ENCODE results near the gene WDR86. TPM values are rescaled to one million over a fixed set of nuclear protein-coding genes. Genes with fewer than 3 reads are reported as not detected.

WDR86 gene
- total and polyA plus RNA-seq, 2 of the 8 experiments (the other 6 are each of a cell fraction or from before 2014, with no cell fraction given) = 12.7 to 15.8 TPM

DNA sequence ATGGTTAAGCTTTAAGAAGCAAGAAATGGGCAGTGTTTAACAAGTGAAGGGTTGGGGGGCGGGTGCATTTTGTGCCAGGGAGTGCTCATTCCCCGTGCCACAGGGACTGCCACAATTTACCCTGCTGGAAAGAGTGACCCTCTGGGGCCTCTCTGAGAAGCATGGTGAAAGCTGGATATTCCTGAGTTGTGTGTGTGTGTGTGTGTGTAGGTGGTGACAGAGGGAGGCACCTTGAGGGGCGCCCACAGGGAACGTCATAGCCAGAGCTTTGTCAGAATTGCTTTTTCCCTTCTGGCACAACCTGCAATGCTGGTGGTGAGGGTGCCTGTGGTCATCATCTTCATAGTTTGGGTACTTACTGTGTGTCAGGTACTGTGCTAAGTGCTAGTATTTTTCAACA, 2.5 kb upstream of the WDR86 start:
- FAIRE-seq (no peak), DNase-seq (ENCODE audit: low read depth in 1 of 2, low spot score in 2 of 2) (no peak)
- Histone ChIP-seq H3K79me1 (ENCODE audit: low read depth, low read length) (no peaks in the 10 kb centered on the region), H4K5ac (ENCODE audit: insufficient read length, low read depth, low read length) (no peak overlapping the region), H3K4me3 (ENCODE audit: extremely low read depth in 1 of 4, insufficient read depth in 2 of 4, low read depth in 3 of 4, low read length in 4 of 4) (no peak overlapping the region), H3K27ac (ENCODE audit: low read depth, low read length) (no peak overlapping the region), H4K91ac (replicated peaks; ENCODE audit: insufficient read length, low read length) (no peak overlapping the region), H2BK5ac (ENCODE audit: low read depth, low read length) (no peak overlapping the region), H3K9ac (replicated peaks in 1 of 4; ENCODE audit: extremely low read depth in 1 of 4, low read depth in 3 of 4, low read length in 3 of 4) (no peak overlapping the region), H3K79me2 (ENCODE audit: control insufficient read depth in 1 of 2, insufficient read depth in 2 of 2, low read length in 2 of 2) (no peaks in the 10 kb centered on the region), H2AK5ac (ENCODE audit: low read depth, low read length) (no peak overlapping the region), H4K8ac (ENCODE audit: extremely low read depth, insufficient read depth, low read length) (no peak overlapping the region), H3K23ac (ENCODE audit: insufficient read length) (no peak overlapping the region), H3K9me3 (ENCODE audit: insufficient read depth in 2 of 2, low read depth in 1 of 2, low read length in 1 of 2) (no peaks in the 10 kb centered on the region), H3K56ac (replicated peaks; ENCODE audit: insufficient read length, low read depth, low read length) (no peak overlapping the region), H3K4me1 (replicated peaks in 1 of 4; ENCODE audit: control insufficient read depth in 3 of 4, insufficient read depth in 4 of 4, low read length in 3 of 4) (peaks cover 0 to 22% (median 15%) of the 10 kb centered on the region in 4 experiments; a peak in 6 of 7 replicates), H3K4me2 (ENCODE audit: insufficient read depth in 1 of 2, low read depth in 2 of 2, low read length in 2 of 2) (no peak overlapping the region), H2BK120ac (replicated peaks; ENCODE audit: low read depth, low read length) (no peak overlapping the region), H4K20me1 (replicated peaks in 1 of 2; ENCODE audit: control insufficient read depth in 1 of 2, insufficient read depth in 2 of 2, low read length in 2 of 2) (peaks cover 0 to 2% of the 10 kb centered on the region in 2 experiments), H3K27me3 (replicated peaks in 1 of 4; ENCODE audit: control insufficient read depth in 3 of 4, extremely low read depth in 1 of 4, insufficient read depth in 3 of 4, low read length in 3 of 4) (peaks cover 0 to 40% (median 26%) of the 10 kb centered on the region in 4 experiments; a peak in 6 of 7 replicates), H2BK12ac (ENCODE audit: low read depth, low read length) (no peak overlapping the region), H3K18ac (ENCODE audit: extremely low read depth, low read length) (no peak overlapping the region), H3K4ac (replicated peaks; ENCODE audit: insufficient read length, low read depth, low read length) (no peak overlapping the region), H2BK20ac (ENCODE audit: low read length) (no peak overlapping the region), H3K23me2 (ENCODE audit: low read depth, low read length) (peaks cover 21% of the 10 kb centered on the region), H2AFZ (ENCODE audit: low read length) (no peak overlapping the region), H3K14ac (ENCODE audit: insufficient read length) (no peak overlapping the region), H2BK15ac (ENCODE audit: low read length) (no peak overlapping the region), H3K36me3 (ENCODE audit: control insufficient read depth in 2 of 4, insufficient read depth in 4 of 4, low read length in 3 of 4) (no peaks in the 10 kb centered on the region)
- ChIA-PET POLR2A (ENCODE audit: partially characterized antibody) (interaction anchor here (1.2 to 1.7 kb wide), 3 partner anchors 14 to 48 kb away, joined by 3 to 5 read pairs (median 5); partner anchors contain the start of gene CRYGN), CTCF (ENCODE audit: partially characterized antibody) (interaction anchor here (0.6 to 3.2 kb wide), 9 partner anchors 10 to 371 kb away, joined by 3 to 17 read pairs (median 5); partner anchors contain the start of gene CRYGN)
- 92% methylated on average over 3 of the region's 4 CpGs; no CpG with 5 or more reads in 1 of the 2 experiments for WGBS, 2 experiments (ENCODE audit: extremely low coverage in 1 of 2, insufficient coverage in 1 of 2, insufficient read length in 1 of 2, insufficient replicate concordance in 2 of 2, low coverage in 1 of 2, low lambda C conversion rate in 2 of 2, missing lambda C conversion rate in 1 of 2)
- TF ChIP-seq GTF2F1 (IDR thresholded peaks at IDR 0.05; ENCODE audit: borderline replicate concordance, low read depth, low read length) = no peak
- TF ChIP-seq SIX5 (IDR thresholded peaks at IDR 0.05; ENCODE audit: low read depth, low read length) = no peak
- TF ChIP-seq, protein P1, sequence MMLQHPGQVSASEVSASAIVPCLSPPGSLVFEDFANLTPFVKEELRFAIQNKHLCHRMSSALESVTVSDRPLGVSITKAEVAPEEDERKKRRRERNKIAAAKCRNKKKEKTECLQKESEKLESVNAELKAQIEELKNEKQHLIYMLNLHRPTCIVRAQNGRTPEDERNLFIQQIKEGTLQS (IDR thresholded peaks at IDR 0.05; ENCODE audit: insufficient read depth, low read depth, low read length) = no peak
- TF ChIP-seq, protein P2, sequence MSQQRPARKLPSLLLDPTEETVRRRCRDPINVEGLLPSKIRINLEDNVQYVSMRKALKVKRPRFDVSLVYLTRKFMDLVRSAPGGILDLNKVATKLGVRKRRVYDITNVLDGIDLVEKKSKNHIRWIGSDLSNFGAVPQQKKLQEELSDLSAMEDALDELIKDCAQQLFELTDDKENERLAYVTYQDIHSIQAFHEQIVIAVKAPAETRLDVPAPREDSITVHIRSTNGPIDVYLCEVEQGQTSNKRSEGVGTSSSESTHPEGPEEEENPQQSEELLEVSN (IDR thresholded peaks at IDR 0.05) = no peak
- TF ChIP-seq HDAC6 (IDR thresholded peaks at IDR 0.05; ENCODE audit: low read depth, low read length) = no peak
- TF ChIP-seq CEBPB (IDR thresholded peaks at IDR 0.05; ENCODE audit: low read depth, low read length) = no peak
